Fibroblast of villous mesenchyme (primary cell): ENCODE measurements around the gene FGD6. TPM values are rescaled to one million over a fixed set of nuclear protein-coding genes. Genes with fewer than 3 reads are reported as not detected.

Experiments
- DNase-seq: peaks from one replicate; pipeline ENCODE4 v3.0.0-alpha.2; 2010; ENCODE audit warnings: low read depth
- H3K4me3 ChIP-seq: 2 replicates; pipeline ENCODE4 v1.5.1; 2011; ENCODE audit warnings: low read depth, mild to moderate bottlenecking, low read length
- total RNA-seq: library from RNA; depleted of rRNA; stranded (reverse); fragments of >200 nt; gene quantifications from 2 replicates; pipeline ENCODE4 v1.2.3, GENCODE V29; 2012
- TF ChIP-seq, protein P1 (sequence below): IDR thresholded peaks from 2 replicates; pipeline ENCODE4 v1.5.1; 2012; ENCODE audit warnings: low read depth, mild to moderate bottlenecking, low read length; ENCODE audit not compliant: insufficient read depth

FGD6 gene
- total RNA-seq, 1 donor, result 18.1 TPM

DNA sequence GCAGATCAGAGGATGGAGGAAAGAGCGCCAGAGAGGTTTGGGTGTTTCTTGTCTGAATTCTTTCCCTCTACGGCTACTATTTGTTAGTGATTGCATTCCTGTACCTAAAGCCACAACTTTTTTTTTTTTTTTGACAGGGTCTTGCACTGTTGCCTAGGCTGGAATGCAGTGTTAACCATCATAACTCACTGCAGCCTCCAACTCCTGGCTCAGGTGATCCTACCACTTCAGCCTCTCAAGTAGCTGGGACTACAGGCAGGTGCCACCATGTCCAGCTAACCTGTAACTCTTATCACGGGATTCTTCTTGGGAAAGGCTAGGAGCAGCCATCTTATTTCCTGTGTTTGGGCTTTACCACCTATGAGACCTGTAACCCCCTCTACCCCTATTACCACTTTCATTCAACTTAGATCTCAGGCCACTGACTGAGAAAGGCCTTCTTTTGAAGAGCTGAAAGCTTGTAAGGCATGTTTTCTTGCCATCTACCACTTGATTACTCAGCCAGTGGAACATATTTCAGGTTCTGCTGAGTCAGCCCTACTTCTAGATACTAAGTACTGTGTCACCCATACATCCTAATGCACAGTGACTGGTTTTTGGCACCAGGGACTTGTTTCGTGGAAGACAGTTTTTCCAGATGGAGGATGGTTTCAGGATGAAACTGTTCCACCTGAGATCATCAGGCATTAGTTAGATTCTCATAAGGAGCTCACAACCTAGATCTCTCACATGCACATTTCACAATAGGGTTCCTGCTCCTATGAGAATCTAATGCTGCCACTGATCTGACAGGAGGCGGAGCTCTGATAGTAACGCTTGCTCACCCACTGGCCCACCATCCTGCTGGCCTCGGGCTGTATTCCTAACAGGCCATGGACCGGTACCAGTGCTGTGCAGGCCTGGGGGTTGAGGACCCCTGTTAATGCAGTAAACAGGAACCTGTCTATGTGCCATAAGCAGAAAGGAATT lies 7.2 kb upstream of the FGD6 start:
- TF ChIP-seq, protein P1, sequence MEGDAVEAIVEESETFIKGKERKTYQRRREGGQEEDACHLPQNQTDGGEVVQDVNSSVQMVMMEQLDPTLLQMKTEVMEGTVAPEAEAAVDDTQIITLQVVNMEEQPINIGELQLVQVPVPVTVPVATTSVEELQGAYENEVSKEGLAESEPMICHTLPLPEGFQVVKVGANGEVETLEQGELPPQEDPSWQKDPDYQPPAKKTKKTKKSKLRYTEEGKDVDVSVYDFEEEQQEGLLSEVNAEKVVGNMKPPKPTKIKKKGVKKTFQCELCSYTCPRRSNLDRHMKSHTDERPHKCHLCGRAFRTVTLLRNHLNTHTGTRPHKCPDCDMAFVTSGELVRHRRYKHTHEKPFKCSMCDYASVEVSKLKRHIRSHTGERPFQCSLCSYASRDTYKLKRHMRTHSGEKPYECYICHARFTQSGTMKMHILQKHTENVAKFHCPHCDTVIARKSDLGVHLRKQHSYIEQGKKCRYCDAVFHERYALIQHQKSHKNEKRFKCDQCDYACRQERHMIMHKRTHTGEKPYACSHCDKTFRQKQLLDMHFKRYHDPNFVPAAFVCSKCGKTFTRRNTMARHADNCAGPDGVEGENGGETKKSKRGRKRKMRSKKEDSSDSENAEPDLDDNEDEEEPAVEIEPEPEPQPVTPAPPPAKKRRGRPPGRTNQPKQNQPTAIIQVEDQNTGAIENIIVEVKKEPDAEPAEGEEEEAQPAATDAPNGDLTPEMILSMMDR, result no peak
- no peak for DNase-seq
- H3K4me3 ChIP-seq, result no peak overlapping the region

DNA sequence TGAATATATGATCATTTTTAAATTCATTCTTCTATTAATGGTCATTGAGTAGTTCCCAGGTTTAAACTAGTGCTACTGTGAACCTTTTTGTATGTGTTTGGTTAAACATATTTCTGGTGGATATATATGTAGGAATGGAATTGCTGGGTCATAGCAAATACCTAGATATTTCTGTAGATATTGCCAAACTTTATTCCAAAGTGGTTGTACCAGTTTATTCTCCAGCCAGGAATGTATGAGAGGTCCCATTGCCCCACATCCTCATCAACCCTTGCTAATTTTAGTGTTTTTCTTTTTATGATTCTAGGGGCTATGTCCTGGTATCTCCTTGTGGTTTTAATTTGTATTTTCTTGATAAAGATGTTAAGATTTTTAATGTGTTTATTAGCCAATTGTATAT lies 3.5 kb upstream of the FGD6 start:
- H3K4me3 ChIP-seq, result no peak overlapping the region
- TF ChIP-seq, protein P1, result no peak
- no peak for DNase-seq

DNA sequence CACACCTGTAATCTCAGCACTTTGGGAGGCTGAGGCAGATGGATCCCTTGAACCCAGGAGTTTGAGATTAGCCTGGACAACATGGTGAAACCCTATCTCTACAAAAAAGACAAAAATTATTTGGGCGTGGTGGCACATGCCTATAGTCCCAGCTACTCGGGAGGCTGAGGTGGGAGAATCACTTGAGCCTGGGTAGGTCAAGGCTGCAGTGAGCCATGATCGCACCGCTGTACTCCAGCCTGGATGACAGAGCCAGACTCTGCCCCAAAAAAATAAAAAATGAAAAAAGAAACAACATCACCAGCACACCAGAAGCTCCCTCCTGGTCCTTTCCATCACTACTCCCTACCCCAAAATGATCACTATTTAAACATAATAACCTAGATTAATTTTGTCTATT lies 2.9 kb upstream of the FGD6 start:
- TF ChIP-seq, protein P1, result no peak

DNA sequence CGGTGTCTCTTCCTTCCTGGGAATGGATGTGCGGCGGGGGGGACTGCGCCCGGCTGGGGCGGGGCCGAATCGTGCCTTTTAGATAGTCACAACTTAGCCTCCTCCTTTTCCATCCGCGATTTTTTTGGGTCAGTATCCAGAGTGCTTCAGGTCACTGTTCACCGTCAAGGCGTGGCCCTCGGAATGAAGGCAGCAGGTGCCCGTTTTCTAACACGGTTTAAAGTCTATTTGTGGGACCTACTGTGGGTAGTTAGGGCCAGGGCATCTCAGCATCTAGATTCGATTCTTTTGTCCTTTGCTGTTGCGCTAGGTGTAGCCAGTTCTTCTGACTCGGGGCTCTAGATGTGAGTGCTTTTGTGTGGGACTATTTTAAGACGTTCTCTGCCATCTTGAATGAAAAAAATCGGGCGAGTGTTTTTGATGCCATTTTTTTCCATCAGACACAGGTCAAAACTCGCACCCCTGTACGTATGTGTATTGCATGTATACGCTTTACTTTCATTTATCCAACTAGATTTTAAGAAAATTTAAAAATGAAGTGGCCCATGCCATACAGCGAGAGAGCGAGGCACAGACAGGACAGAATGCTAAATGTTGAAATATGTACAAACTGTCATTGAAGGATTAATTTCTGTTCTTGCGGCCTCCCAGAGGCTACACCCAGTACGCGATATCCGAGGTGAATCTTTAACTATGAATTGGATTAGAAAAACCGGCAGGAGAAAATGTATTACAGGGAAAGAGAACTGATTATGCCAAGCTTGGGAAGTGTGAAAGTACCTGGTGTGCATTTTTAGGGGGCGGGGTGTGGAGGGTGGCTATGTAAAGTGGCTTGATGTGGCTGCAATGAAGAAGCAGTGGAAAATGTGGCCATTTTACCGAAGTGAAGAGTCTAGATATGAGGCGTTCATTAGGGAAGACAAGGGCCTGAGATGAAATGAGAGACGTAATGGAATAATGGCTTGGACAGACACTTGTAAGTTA lies 1.2 kb upstream of the FGD6 start:
- peak; percentile 31 for DNase-seq
- TF ChIP-seq, protein P1, result no peak
- H3K4me3 ChIP-seq, result peak overlapping the region; percentile 99

More for the DNA sequence above, 2.9 kb upstream of the FGD6 start:
- H3K4me3 ChIP-seq, result peak overlapping the region; percentile 99
- no peak for DNase-seq

DNA sequence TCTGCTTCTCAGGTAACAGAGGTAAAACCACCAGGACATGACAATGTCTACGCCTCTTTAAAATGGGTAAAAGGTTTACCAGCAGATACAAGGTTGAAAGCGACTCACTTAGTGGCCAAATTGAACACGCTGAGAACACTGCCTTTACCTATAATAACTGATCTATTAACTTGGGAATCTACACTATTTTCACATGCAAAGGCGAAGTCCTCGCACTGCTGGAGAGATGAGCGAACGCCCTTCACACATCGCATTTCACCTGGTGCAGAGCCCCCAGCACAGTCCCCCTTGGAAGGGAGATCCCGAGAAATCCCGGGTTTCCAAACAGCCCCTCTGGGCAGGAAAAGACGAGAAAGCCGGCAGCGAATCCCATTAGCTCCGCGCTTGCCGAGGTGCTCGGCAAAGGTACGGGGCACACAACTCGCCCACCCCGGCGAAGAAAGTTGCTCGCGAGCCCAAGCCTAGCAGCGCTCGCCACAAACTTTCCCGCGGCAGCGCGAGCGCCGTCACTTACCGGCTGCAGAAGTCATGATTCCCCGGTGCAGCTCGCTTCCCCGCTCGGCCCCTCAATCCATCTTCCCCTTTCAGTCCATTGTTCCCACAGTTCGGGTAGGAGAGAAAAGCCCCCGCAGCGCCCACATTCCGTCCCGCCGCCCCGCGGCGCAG lies 423 bp downstream of the FGD6 start:
- TF ChIP-seq, protein P1, result no peak
- DNase-seq, result no peak
- peak overlapping the region; percentile 99 for H3K4me3 ChIP-seq

DNA sequence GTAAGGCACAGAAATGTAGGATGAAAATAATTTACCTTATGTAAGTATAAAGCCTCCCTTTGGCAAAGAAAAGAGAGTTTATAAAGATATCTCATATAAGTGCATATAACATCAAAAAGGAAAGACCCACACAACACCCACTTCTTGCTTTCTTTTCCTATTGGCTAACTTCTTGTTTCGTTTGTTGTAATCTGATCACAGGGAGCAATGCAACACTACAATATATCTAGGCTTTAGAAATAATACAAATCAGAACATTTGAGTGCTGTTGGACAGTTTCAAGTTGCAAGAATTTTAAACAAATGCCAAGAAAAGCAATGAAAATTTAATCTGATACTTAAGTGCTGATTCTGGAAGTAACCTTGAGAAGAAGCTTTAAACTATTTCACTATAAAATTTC lies 1.3 kb downstream of the FGD6 start:
- TF ChIP-seq, protein P1, result no peak
- peak; percentile 76 for DNase-seq
- peak overlapping the region; percentile 99 for H3K4me3 ChIP-seq
